Measurements from ENCODE around the gene TRANK1. TPM values are rescaled to one million over a fixed set of nuclear protein-coding genes. Genes with fewer than 3 reads are reported as not detected.
"Not testable (repeated sequence)": the region's sequence is repeated elsewhere in the genome, so short reads cannot be mapped to it uniquely, and the experiment has no call there.

The TRANK1 gene
- total RNA-seq, 2 experiments from 2014 or later: 41.8 to 84.3 TPM

- H3K4me3 Mint-ChIP-seq: no peak overlapping the region
- DNase-seq: peak; percentile 62
- peaks cover 8% of the 10 kb centered on the region for H3K36me3 Mint-ChIP-seq
- ATAC-seq: peak; percentile 94
- peaks cover 27% of the 10 kb centered on the region for H3K4me1 Mint-ChIP-seq
- no peaks in the 10 kb centered on the region for H3K9me3 Mint-ChIP-seq (ENCODE audit: low read depth)
- H3K27ac Mint-ChIP-seq: no peak overlapping the region
- no peaks in the 10 kb centered on the region for H3K27me3 Mint-ChIP-seq
- CTCF ChIA-PET: interaction anchor here (0.9 to 2.2 kb wide), 6 partner anchors 10 to 26 kb away, joined by 3 to 11 read pairs (median 6); partner anchors contain the start of genes EPM2AIP1 and MLH1
Measured at GRCh38 chr3:36969540-36970432, 24.9 kb upstream of the TRANK1 start.

- Mint-ChIP-seq H3K36me3 (peaks cover 5% of the 10 kb centered on the region), H3K9me3 (ENCODE audit: low read depth) (no peaks in the 10 kb centered on the region), H3K27ac (no peak overlapping the region), H3K4me1 (peaks cover 29% of the 10 kb centered on the region), H3K4me3 (no peak overlapping the region), H3K27me3 (no peaks in the 10 kb centered on the region)
- CTCF ChIA-PET: interaction anchor here (1.1 to 2.2 kb wide), 4 partner anchors 9 to 20 kb away, joined by 3 to 11 read pairs (median 6); no protein-coding TSS in a partner anchor
- ATAC-seq: no peak
- no peak for DNase-seq
Measured at GRCh38 chr3:36969085-36969484, 24.2 kb upstream of the TRANK1 start.

- Mint-ChIP-seq H3K9me3 (ENCODE audit: low read depth) (no peaks in the 10 kb centered on the region), H3K27me3 (no peaks in the 10 kb centered on the region), H3K4me1 (peaks cover 15% of the 10 kb centered on the region), H3K4me3 (no peak overlapping the region), H3K27ac (no peak overlapping the region), H3K36me3 (no peaks in the 10 kb centered on the region)
- ATAC-seq (no peak), DNase-seq (no peak)
- CTCF ChIA-PET: no interaction called here
Measured at GRCh38 chr3:36965440-36965839, 20.6 kb upstream of the TRANK1 start.

GRCh38 chr3:36964817-36965216 lies 20.0 kb upstream of the TRANK1 start:
- ATAC-seq: no peak
- Mint-ChIP-seq H3K4me3 (no peak overlapping the region), H3K4me1 (peaks cover 11% of the 10 kb centered on the region), H3K27me3 (no peaks in the 10 kb centered on the region), H3K27ac (no peak overlapping the region), H3K36me3 (no peaks in the 10 kb centered on the region), H3K9me3 (ENCODE audit: low read depth) (no peaks in the 10 kb centered on the region)
- no peak for DNase-seq
- CTCF ChIA-PET: no interaction called here

- ATAC-seq (no peak), DNase-seq (no peak)
- Mint-ChIP-seq H3K4me3 (no peak overlapping the region), H3K27ac (no peak overlapping the region), H3K36me3 (no peaks in the 10 kb centered on the region), H3K27me3 (no peaks in the 10 kb centered on the region), H3K9me3 (ENCODE audit: low read depth) (no peaks in the 10 kb centered on the region), H3K4me1 (peaks cover 10% of the 10 kb centered on the region)
- CTCF ChIA-PET: no interaction called here
Measured at GRCh38 chr3:36964331-36964730, 19.5 kb upstream of the TRANK1 start.

GRCh38 chr3:36963008-36963407 lies 18.2 kb upstream of the TRANK1 start:
- H3K4me1 Mint-ChIP-seq: peaks cover 14% of the 10 kb centered on the region
- H3K27ac Mint-ChIP-seq: not testable (repeated sequence)

GRCh38 chr3:36960502-36960901 lies 15.6 kb upstream of the TRANK1 start:
- DNase-seq: no peak
- peaks cover 16% of the 10 kb centered on the region for H3K4me1 Mint-ChIP-seq
- no peaks in the 10 kb centered on the region for H3K27me3 Mint-ChIP-seq
- no peaks in the 10 kb centered on the region for H3K36me3 Mint-ChIP-seq
- H3K9me3 Mint-ChIP-seq (ENCODE audit: low read depth): no peaks in the 10 kb centered on the region
- H3K4me3 Mint-ChIP-seq: no peak overlapping the region
- ATAC-seq: no peak
- H3K27ac Mint-ChIP-seq: no peak overlapping the region
- CTCF ChIA-PET: interaction anchor here (1.1 to 6.7 kb wide), 7 partner anchors 9 to 231 kb away, joined by 3 to 65 read pairs (median 8); no protein-coding TSS in a partner anchor

More at GRCh38 chr3:36963008-36963407, 18.2 kb upstream of the TRANK1 start:
- ATAC-seq; CTCF ChIA-PET; H3K36me3 Mint-ChIP-seq; H3K9me3 Mint-ChIP-seq (ENCODE audit: low read depth); H3K27me3 Mint-ChIP-seq; H3K4me3 Mint-ChIP-seq; DNase-seq: not testable (repeated sequence)

GRCh38 chr3:36959821-36960220 lies 15.0 kb upstream of the TRANK1 start:
- no peak for DNase-seq
- CTCF ChIA-PET: interaction anchor here (0.8 to 6.7 kb wide), 12 partner anchors 8 to 230 kb away, joined by 3 to 65 read pairs (median 6); no protein-coding TSS in a partner anchor
- Mint-ChIP-seq H3K36me3 (no peaks in the 10 kb centered on the region), H3K27me3 (no peaks in the 10 kb centered on the region), H3K4me1 (peaks cover 15% of the 10 kb centered on the region), H3K27ac (no peak overlapping the region), H3K9me3 (ENCODE audit: low read depth) (no peaks in the 10 kb centered on the region), H3K4me3 (no peak overlapping the region)
- no peak for ATAC-seq

GRCh38 chr3:36957862-36958686 lies 13.2 kb upstream of the TRANK1 start:
- CTCF ChIA-PET: interaction anchor here (0.6 to 6.7 kb wide), 45 partner anchors 8 to 992 kb away, joined by 3 to 65 read pairs (median 4); partner anchors contain the start of genes EPM2AIP1, MLH1 and TRANK1
- Mint-ChIP-seq H3K27ac (no peak overlapping the region), H3K27me3 (no peaks in the 10 kb centered on the region), H3K9me3 (ENCODE audit: low read depth) (no peaks in the 10 kb centered on the region), H3K4me3 (no peak overlapping the region), H3K4me1 (peaks cover 12% of the 10 kb centered on the region), H3K36me3 (no peaks in the 10 kb centered on the region)
- DNase-seq: no peak
- ATAC-seq: no peak

- H3K27ac Mint-ChIP-seq: no peak overlapping the region
- ATAC-seq: no peak
- H3K36me3 Mint-ChIP-seq: no peaks in the 10 kb centered on the region
- peaks cover 12% of the 10 kb centered on the region for H3K4me1 Mint-ChIP-seq
- no peaks in the 10 kb centered on the region for H3K27me3 Mint-ChIP-seq
- DNase-seq: no peak
- no peak overlapping the region for H3K4me3 Mint-ChIP-seq
- CTCF ChIA-PET: interaction anchor here (0.7 to 6.7 kb wide), 6 partner anchors 12 to 255 kb away, joined by 3 to 65 read pairs (median 3); partner anchors contain the start of gene TRANK1
- H3K9me3 Mint-ChIP-seq (ENCODE audit: low read depth): no peaks in the 10 kb centered on the region
Measured at GRCh38 chr3:36957063-36957462, 12.2 kb upstream of the TRANK1 start.

GRCh38 chr3:36956155-36956554 lies 11.3 kb upstream of the TRANK1 start:
- H3K27ac Mint-ChIP-seq: no peak overlapping the region

GRCh38 chr3:36954452-36955134 lies 9.7 kb upstream of the TRANK1 start:
- Mint-ChIP-seq H3K36me3 (peaks cover under 1% of the 10 kb centered on the region), H3K27me3 (peaks cover 1% of the 10 kb centered on the region), H3K9me3 (ENCODE audit: low read depth) (no peaks in the 10 kb centered on the region), H3K4me3 (no peak overlapping the region), H3K27ac (no peak overlapping the region), H3K4me1 (peaks cover 11% of the 10 kb centered on the region)
- CTCF ChIA-PET: interaction anchor here (1.2 kb wide), 1 partner anchor 85 kb away, joined by 3 read pairs; no protein-coding TSS in a partner anchor
- no peak for ATAC-seq
- DNase-seq: no peak

More at GRCh38 chr3:36956155-36956554, 11.3 kb upstream of the TRANK1 start:
- Mint-ChIP-seq H3K36me3 (no peaks in the 10 kb centered on the region), H3K9me3 (ENCODE audit: low read depth) (no peaks in the 10 kb centered on the region), H3K4me3 (no peak overlapping the region), H3K4me1 (peaks cover 12% of the 10 kb centered on the region), H3K27me3 (no peaks in the 10 kb centered on the region)
- DNase-seq (no peak), ATAC-seq (no peak)
- CTCF ChIA-PET: interaction anchor here (0.7 to 6.7 kb wide), 3 partner anchors 11 to 51 kb away, joined by 3 to 65 read pairs (median 37); partner anchors contain the start of gene TRANK1
